Measurements from ENCODE around the gene TBC1D21. TPM values are rescaled to one million over a fixed set of nuclear protein-coding genes. Genes with fewer than 3 reads are reported as not detected.
A peak's percentile ranks its signal among the peaks of the same experiment; 100 is the strongest.

TBC1D21 gene
- polyA plus RNA-seq, 1 experiment: not detected

- H3K9me3 ChIP-seq (ENCODE audit: control insufficient read depth, insufficient read depth, low read length): peaks cover 3% of the 10 kb centered on the region
- no peak for DNase-seq (ENCODE audit: low read depth, low spot score)
- no peak overlapping the region for H3K27ac ChIP-seq (ENCODE audit: low read depth, low read length)
- TF ChIP-seq CTCF (IDR thresholded peaks at IDR 0.05; ENCODE audit: low read depth, low read length): no peak
- H3K4me3 ChIP-seq (ENCODE audit: low read depth, low read length): no peak overlapping the region
- CTCF ChIA-PET: interaction anchor here (1.0 to 1.8 kb wide), 2 partner anchors 11 to 13 kb away, joined by 5 to 6 read pairs; no protein-coding TSS in a partner anchor
- POLR2A ChIA-PET: no interaction called here
- no peaks in the 10 kb centered on the region for H3K27me3 ChIP-seq (ENCODE audit: control insufficient read depth, insufficient read depth, low read length)
These were observed 46.3 kb downstream of the TBC1D21 start for GRCh38 chr15:73919706-73920105.

- Histone ChIP-seq H3K27me3 (ENCODE audit: control insufficient read depth, insufficient read depth, low read length) (no peaks in the 10 kb centered on the region), H3K4me3 (ENCODE audit: low read depth, low read length) (no peak overlapping the region), H3K9me3 (ENCODE audit: control insufficient read depth, insufficient read depth, low read length) (no peaks in the 10 kb centered on the region; the same call in 1 of the 2 replicates), H3K27ac (ENCODE audit: low read depth, low read length) (no peak overlapping the region)
- CTCF ChIA-PET: interaction anchor here (1.5 to 2.0 kb wide), 3 partner anchors 13 to 52 kb away, joined by 3 to 6 read pairs (median 6); no protein-coding TSS in a partner anchor
- no peak for DNase-seq (ENCODE audit: low read depth, low spot score)
- TF ChIP-seq CTCF (IDR thresholded peaks at IDR 0.05; ENCODE audit: low read depth, low read length): no peak
- POLR2A ChIA-PET: no interaction called here
These were observed 48.0 kb downstream of the TBC1D21 start for GRCh38 chr15:73921254-73921925.

- TF ChIP-seq CTCF (IDR thresholded peaks at IDR 0.05; ENCODE audit: low read depth, low read length): no peak
- DNase-seq (ENCODE audit: low read depth, low spot score): no peak
- H3K4me3 ChIP-seq (ENCODE audit: low read depth, low read length): peak overlapping the region; percentile 34
- peak overlapping the region; percentile 95 for H3K27ac ChIP-seq (ENCODE audit: low read depth, low read length)
- H3K9me3 ChIP-seq (ENCODE audit: control insufficient read depth, insufficient read depth, low read length): no peaks in the 10 kb centered on the region; the same call in 1 of the 2 replicates
- CTCF ChIA-PET: interaction anchor here (1.1 to 2.0 kb wide), 3 partner anchors 15 to 51 kb away, joined by 3 to 6 read pairs (median 4); no protein-coding TSS in a partner anchor
- POLR2A ChIA-PET: interaction anchor here (1.0 to 1.5 kb wide), 4 partner anchors 14 to 29 kb away, joined by 3 to 4 read pairs (median 4); no protein-coding TSS in a partner anchor
- H3K27me3 ChIP-seq (ENCODE audit: control insufficient read depth, insufficient read depth, low read length): no peaks in the 10 kb centered on the region
These were observed 49.1 kb downstream of the TBC1D21 start for GRCh38 chr15:73922186-73923151.

GRCh38 chr15:73923156-73923487 is 49.8 kb downstream of the TBC1D21 start:
- ChIA-PET CTCF (interaction anchor here (1.0 to 1.9 kb wide), 4 partner anchors 8 to 49 kb away, joined by 3 to 8 read pairs (median 6); partner anchors contain the start of gene TBC1D21), POLR2A (interaction anchor here (1.0 to 1.5 kb wide), 3 partner anchors 16 to 28 kb away, joined by 3 to 4 read pairs (median 4); no protein-coding TSS in a partner anchor)
- Histone ChIP-seq H3K4me3 (ENCODE audit: low read depth, low read length) (peak overlapping the region; percentile 29), H3K9me3 (ENCODE audit: control insufficient read depth, insufficient read depth, low read length) (no peaks in the 10 kb centered on the region; the same call in 1 of the 2 replicates), H3K27me3 (ENCODE audit: control insufficient read depth, insufficient read depth, low read length) (no peaks in the 10 kb centered on the region), H3K27ac (ENCODE audit: low read depth, low read length) (peak overlapping the region; percentile 95)
- TF ChIP-seq CTCF (IDR thresholded peaks at IDR 0.05; ENCODE audit: low read depth, low read length): no peak
- no peak for DNase-seq (ENCODE audit: low read depth, low spot score)

All from AG04450 (cell line).